K562 (cell line): Measurements from ENCODE around the gene AP1G2. TPM values are rescaled to one million over a fixed set of nuclear protein-coding genes. Genes with fewer than 3 reads are reported as not detected.

Source experiments
- ARHGAP35 ChIP-seq: fragments of 450-650 bp; IDR thresholded peaks from 2 replicates; pipeline ENCODE4 v1.6.1; 2018; ENCODE audit not compliant: partially characterized antibody
- E2F3 ChIP-seq: fragments of 250-450 bp; sonication (Bioruptor Pico); IDR thresholded peaks from 2 replicates; pipeline ENCODE4 v1.4.0; 2020; ENCODE audit warnings: mild to moderate bottlenecking
- MAZ ChIP-seq, 2 experiments: fragments of 450-650 bp in 1 of 2; sonication (generic) in 1 of 2; formaldehyde crosslinking; IDR thresholded peaks in 1 of 2; conservative IDR thresholded peaks in 1 of 2; 2 replicates each; pipeline versions ENCODE4 v1.4.0 to v1.5.0; 2020; ENCODE audit warnings: mild to moderate bottlenecking in 1 of 2, missing genetic modification reagents in 1 of 2
- MTF1 ChIP-seq: fragments of 250-450 bp; sonication (Bioruptor Pico); IDR thresholded peaks from 2 replicates; pipeline ENCODE4 v1.9.0; 2021; ENCODE audit warnings: moderate library complexity, mild to moderate bottlenecking, inconsistent platforms, borderline replicate concordance
- NUFIP1 ChIP-seq: fragments of 450-650 bp; IDR thresholded peaks from 2 replicates; pipeline ENCODE4 v1.6.1; 2018; ENCODE audit not compliant: partially characterized antibody
- RBM14 ChIP-seq: fragments of 200-400 bp; formaldehyde crosslinking; IDR thresholded peaks from 2 replicates; pipeline ENCODE4 v1.6.1; 2018; ENCODE audit warnings: low read depth, mild to moderate bottlenecking, low read length, moderate library complexity, borderline replicate concordance; ENCODE audit not compliant: insufficient read depth
- SETDB1 ChIP-seq: IDR thresholded peaks from one replicate; pipeline ENCODE4 v1.6.1; 2012; ENCODE audit warnings: low read length, control low read depth, inconsistent platforms
- SRF ChIP-seq, 2 experiments: fragments of 250-450, 450-650 bp in 1 of 2; sonication (Bioruptor Pico) in 1 of 2; sonication (generic) in 1 of 2; formaldehyde crosslinking; IDR thresholded peaks; 2 replicates each; pipeline versions ENCODE4 v1.5.0 to v1.5.1; 2020 to 2022; ENCODE audit warnings: mild to moderate bottlenecking in 1 of 2, missing genetic modification reagents in 1 of 2
- TGIF2 ChIP-seq: sonication (generic); formaldehyde crosslinking; IDR thresholded peaks from 2 replicates; pipeline ENCODE4 v1.8.1; 2022; ENCODE audit warnings: mild to moderate bottlenecking, missing genetic modification reagents, moderate library complexity
- XRCC4 ChIP-seq: IDR thresholded peaks from one replicate; pipeline ENCODE4 v1.6.1; 2011; ENCODE audit not compliant: insufficient read depth, insufficient read length; ENCODE audit errors: extremely low read depth
- ZBTB7A ChIP-seq: IDR thresholded peaks from 2 replicates; pipeline ENCODE4 v1.6.1; 2011; ENCODE audit warnings: low read depth, mild to moderate bottlenecking, low read length, moderate library complexity, borderline replicate concordance; ENCODE audit not compliant: control insufficient read depth
- ZNF217 ChIP-seq: sonication (generic); formaldehyde crosslinking; IDR thresholded peaks from 2 replicates; pipeline ENCODE4 v1.8.0; 2022; ENCODE audit warnings: mild to moderate bottlenecking, missing genetic modification reagents
- polyA plus RNA-seq, 8 experiments: library from polyadenylated mRNA; depleted of rRNA in 4 of 8; stranded (reverse) in 5 of 8; unstranded in 3 of 8; fragments of >200 nt; fragmentation: Nextera tagmentation in 2 of 8; fragmentation: Illumina TruSeq in 1 of 8; extraction: Ambion mirVana in 2 of 8; extraction: Trizol in 1 of 8; gene quantifications; 2 replicates each; pipeline versions ENCODE4 v1.2.1 to v1.2.3, GENCODE V29; 2011 to 2014; ENCODE audit warnings: inconsistent platforms in 1 of 8, missing spikeins in 1 of 8
- total RNA-seq, 7 experiments: library from RNA; depleted of rRNA in 6 of 7; stranded (reverse); fragments of >200 nt in 6 of 7; fragmentation: Illumina TruSeq in 2 of 7; extraction: Trizol in 2 of 7; gene quantifications; 2 replicates each; pipeline versions ENCODE4 v1.2.1 to v1.2.3, GENCODE V29; 2011 to 2021; ENCODE audit warnings: low replicate concordance in 1 of 7
- TF ChIP-seq, protein P1 (sequence below): fragments of 450-650 bp; conservative IDR thresholded peaks from 2 replicates; pipeline ENCODE4 v1.6.1; 2016; ENCODE audit warnings: missing genetic modification characterization, low read depth, mild to moderate bottlenecking, missing compliant biosample characterization, moderate library complexity
- TF ChIP-seq, protein P2 (sequence below), 2 experiments: fragments of 450-650 bp in 1 of 2; sonication (generic) in 1 of 2; formaldehyde crosslinking in 1 of 2; IDR thresholded peaks; 2 replicates each; pipeline versions ENCODE4 v1.7.1 to v1.9.0; 2016 to 2022; ENCODE audit warnings: inconsistent platforms in 1 of 2, mild to moderate bottlenecking in 1 of 2, missing genetic modification reagents in 1 of 2
- TF ChIP-seq, protein P3 (sequence below): conservative IDR thresholded peaks from 2 replicates; pipeline ENCODE4 v1.6.1; 2011; ENCODE audit warnings: low read depth, mild to moderate bottlenecking, low read length; ENCODE audit not compliant: control insufficient read depth

AP1G2 gene
- total and polyA plus RNA-seq, 9 of the 15 experiments (the other 6 are each of a cell fraction or from before 2014, with no cell fraction given), result 19.1 to 83.5 (median 33.3) TPM

DNA sequence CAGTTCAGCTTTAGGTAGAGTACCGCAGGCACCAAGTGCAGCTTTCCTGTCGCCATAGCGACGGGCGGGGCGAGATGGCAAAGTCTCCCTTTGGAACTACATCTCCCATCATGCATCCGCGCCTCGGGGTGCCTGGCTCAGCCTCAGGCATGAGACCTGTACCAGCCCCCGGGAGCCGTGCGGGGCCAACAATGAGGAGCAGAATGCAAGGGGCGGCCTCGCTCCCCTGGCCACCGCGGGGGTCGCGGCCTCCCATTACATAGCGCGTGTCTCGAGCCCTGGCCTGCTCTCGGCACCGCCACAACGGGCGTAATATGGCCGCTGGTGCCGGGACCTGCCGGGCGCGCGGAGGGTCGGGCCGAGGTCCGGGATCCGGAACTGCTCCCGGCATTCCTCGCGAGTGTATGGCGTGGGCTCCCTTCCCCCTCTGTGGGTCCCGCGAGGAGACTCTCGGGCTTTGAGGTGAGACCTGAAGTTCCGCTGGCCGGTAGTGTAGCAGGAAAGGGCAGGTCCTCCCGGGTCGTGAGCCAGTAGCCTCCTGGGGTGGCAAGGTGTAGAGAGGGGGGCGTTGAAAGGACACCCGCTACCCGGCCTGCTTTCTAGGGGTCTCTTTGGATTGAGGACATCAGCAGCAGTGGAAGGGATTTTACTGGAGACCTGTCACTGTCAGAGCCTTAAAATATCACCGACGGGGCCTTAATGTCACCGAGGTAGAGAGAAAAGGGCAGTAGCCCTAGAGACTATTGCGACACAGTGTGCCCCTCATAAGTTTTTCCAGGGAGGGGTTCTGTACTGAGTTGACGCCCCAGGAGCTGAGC is 11.5 kb downstream of the AP1G2 start, which contains the start of gene THTPA (continued):
- no peak for TF ChIP-seq XRCC4
- TF ChIP-seq TGIF2, result no peak
- no peak for TF ChIP-seq MTF1 (CRISPR knock-in tag)
- TF ChIP-seq ZNF217 (CRISPR knock-in tag), result no peak
- no peak for TF ChIP-seq SRF (CRISPR knock-in tag; IDR thresholded peaks at IDR 0.05)
- TF ChIP-seq MAZ (CRISPR knock-in tag; conservative IDR thresholded peaks at IDR 0.05 in 1 of 2, IDR thresholded peaks at IDR 0.05 in 1 of 2), result peak; percentile 69 to 70
- no peak for TF ChIP-seq E2F3 (CRISPR knock-in tag)
- no peak for TF ChIP-seq ZBTB7A
- no peak for TF ChIP-seq RBM14
- TF ChIP-seq, protein P1, sequence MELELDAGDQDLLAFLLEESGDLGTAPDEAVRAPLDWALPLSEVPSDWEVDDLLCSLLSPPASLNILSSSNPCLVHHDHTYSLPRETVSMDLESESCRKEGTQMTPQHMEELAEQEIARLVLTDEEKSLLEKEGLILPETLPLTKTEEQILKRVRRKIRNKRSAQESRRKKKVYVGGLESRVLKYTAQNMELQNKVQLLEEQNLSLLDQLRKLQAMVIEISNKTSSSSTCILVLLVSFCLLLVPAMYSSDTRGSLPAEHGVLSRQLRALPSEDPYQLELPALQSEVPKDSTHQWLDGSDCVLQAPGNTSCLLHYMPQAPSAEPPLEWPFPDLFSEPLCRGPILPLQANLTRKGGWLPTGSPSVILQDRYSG (tag), result no peak
- no peak for TF ChIP-seq SETDB1
- no peak for TF ChIP-seq NUFIP1
- no peak for TF ChIP-seq ARHGAP35
- TF ChIP-seq, protein P2, sequence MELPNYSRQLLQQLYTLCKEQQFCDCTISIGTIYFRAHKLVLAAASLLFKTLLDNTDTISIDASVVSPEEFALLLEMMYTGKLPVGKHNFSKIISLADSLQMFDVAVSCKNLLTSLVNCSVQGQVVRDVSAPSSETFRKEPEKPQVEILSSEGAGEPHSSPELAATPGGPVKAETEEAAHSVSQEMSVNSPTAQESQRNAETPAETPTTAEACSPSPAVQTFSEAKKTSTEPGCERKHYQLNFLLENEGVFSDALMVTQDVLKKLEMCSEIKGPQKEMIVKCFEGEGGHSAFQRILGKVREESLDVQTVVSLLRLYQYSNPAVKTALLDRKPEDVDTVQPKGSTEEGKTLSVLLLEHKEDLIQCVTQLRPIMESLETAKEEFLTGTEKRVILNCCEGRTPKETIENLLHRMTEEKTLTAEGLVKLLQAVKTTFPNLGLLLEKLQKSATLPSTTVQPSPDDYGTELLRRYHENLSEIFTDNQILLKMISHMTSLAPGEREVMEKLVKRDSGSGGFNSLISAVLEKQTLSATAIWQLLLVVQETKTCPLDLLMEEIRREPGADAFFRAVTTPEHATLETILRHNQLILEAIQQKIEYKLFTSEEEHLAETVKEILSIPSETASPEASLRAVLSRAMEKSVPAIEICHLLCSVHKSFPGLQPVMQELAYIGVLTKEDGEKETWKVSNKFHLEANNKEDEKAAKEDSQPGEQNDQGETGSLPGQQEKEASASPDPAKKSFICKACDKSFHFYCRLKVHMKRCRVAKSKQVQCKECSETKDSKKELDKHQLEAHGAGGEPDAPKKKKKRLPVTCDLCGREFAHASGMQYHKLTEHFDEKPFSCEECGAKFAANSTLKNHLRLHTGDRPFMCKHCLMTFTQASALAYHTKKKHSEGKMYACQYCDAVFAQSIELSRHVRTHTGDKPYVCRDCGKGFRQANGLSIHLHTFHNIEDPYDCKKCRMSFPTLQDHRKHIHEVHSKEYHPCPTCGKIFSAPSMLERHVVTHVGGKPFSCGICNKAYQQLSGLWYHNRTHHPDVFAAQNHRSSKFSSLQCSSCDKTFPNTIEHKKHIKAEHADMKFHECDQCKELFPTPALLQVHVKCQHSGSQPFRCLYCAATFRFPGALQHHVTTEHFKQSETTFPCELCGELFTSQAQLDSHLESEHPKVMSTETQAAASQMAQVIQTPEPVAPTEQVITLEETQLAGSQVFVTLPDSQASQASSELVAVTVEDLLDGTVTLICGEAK (IDR thresholded peaks at IDR 0.05), result peak; percentile 61; the same call in 1 of the 2 replicates
- TF ChIP-seq, protein P2 (CRISPR knock-in tag; IDR thresholded peaks at IDR 0.05), result no peak
- TF ChIP-seq, protein P3, sequence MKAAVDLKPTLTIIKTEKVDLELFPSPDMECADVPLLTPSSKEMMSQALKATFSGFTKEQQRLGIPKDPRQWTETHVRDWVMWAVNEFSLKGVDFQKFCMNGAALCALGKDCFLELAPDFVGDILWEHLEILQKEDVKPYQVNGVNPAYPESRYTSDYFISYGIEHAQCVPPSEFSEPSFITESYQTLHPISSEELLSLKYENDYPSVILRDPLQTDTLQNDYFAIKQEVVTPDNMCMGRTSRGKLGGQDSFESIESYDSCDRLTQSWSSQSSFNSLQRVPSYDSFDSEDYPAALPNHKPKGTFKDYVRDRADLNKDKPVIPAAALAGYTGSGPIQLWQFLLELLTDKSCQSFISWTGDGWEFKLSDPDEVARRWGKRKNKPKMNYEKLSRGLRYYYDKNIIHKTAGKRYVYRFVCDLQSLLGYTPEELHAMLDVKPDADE, result 0 out of 2 replicates have a peak, but pooled peaks have one; percentile 34
